Stimulated activated CD4-positive, alpha-beta T cell treated with anti-CD3 and anti-CD28 coated beads, TNF-alpha, amount 100 ng/mL, for 24 hours (primary cell): ENCODE measurements around the gene ALK.
A peak's percentile ranks its signal among the peaks of the same experiment; 100 is the strongest.

Experiments
- DNase-seq, 3 experiments: peaks; one replicate each; pipeline ENCODE4 v3.0.0-alpha.2; 2020; ENCODE audit warnings: low read depth in 3 of 3

The ALK gene

GRCh38 chr2:29202819-29203495, 718.4 kb downstream of the ALK start:
- DNase-seq, result no peak

GRCh38 chr2:29201979-29202378, 719.4 kb downstream of the ALK start:
- no peak for DNase-seq

- peak; percentile 53 to 73 (median 71) for DNase-seq
These were observed 724.3 kb downstream of the ALK start for GRCh38 chr2:29196792-29197788.

- no peak for DNase-seq
These were observed 725.6 kb downstream of the ALK start for GRCh38 chr2:29195796-29196195.

GRCh38 chr2:29193681-29194080, 727.7 kb downstream of the ALK start:
- DNase-seq, result no peak

- no peak for DNase-seq
These were observed 728.3 kb downstream of the ALK start for GRCh38 chr2:29193111-29193510.

GRCh38 chr2:29192526-29192925, 728.9 kb downstream of the ALK start:
- DNase-seq, result no peak

GRCh38 chr2:29191817-29192216, 729.6 kb downstream of the ALK start:
- DNase-seq, result no peak

- peak in 1 of 3 experiments; percentile 16 for DNase-seq
These were observed 732.3 kb downstream of the ALK start for GRCh38 chr2:29189052-29189451.

GRCh38 chr2:29187926-29188325, 733.5 kb downstream of the ALK start:
- no peak for DNase-seq

GRCh38 chr2:29186817-29187216, 734.6 kb downstream of the ALK start:
- no peak for DNase-seq

GRCh38 chr2:29184531-29184930, 736.9 kb downstream of the ALK start:
- no peak for DNase-seq

- no peak for DNase-seq
These were observed 738.5 kb downstream of the ALK start for GRCh38 chr2:29182920-29183319.

- no peak for DNase-seq
These were observed 739.1 kb downstream of the ALK start for GRCh38 chr2:29182334-29182733.

- no peak for DNase-seq
These were observed 746.0 kb downstream of the ALK start for GRCh38 chr2:29175338-29175737.

GRCh38 chr2:29174937-29175336, 746.4 kb downstream of the ALK start:
- DNase-seq, result no peak

- no peak for DNase-seq
These were observed 754.9 kb downstream of the ALK start for GRCh38 chr2:29166242-29167039.

GRCh38 chr2:29165362-29166241, 755.8 kb downstream of the ALK start:
- no peak for DNase-seq

- DNase-seq, result no peak
These were observed 757.1 kb downstream of the ALK start for GRCh38 chr2:29164091-29164846.

- DNase-seq, result no peak
These were observed 759.0 kb downstream of the ALK start for GRCh38 chr2:29162204-29162928.
